Forelimb muscle (tissue), 1 donor: ENCODE results near the gene INPP4A. TPM values are rescaled to one million over a fixed set of nuclear protein-coding genes. Genes with fewer than 3 reads are reported as not detected.

Source experiments
- DNase-seq: peaks from one replicate; pipeline ENCODE4 v3.0.0-alpha.2; 2013; ENCODE audit warnings: low read depth
- polyA plus RNA-seq: library from polyadenylated mRNA; unstranded; fragments of 120-200 nt; gene quantifications from one replicate; pipeline ENCODE4 v1.2.1, GENCODE V29; 2013; ENCODE audit not compliant: insufficient read length

Gene INPP4A
- polyA plus RNA-seq, 1 donor: 11.1 TPM

DNA sequence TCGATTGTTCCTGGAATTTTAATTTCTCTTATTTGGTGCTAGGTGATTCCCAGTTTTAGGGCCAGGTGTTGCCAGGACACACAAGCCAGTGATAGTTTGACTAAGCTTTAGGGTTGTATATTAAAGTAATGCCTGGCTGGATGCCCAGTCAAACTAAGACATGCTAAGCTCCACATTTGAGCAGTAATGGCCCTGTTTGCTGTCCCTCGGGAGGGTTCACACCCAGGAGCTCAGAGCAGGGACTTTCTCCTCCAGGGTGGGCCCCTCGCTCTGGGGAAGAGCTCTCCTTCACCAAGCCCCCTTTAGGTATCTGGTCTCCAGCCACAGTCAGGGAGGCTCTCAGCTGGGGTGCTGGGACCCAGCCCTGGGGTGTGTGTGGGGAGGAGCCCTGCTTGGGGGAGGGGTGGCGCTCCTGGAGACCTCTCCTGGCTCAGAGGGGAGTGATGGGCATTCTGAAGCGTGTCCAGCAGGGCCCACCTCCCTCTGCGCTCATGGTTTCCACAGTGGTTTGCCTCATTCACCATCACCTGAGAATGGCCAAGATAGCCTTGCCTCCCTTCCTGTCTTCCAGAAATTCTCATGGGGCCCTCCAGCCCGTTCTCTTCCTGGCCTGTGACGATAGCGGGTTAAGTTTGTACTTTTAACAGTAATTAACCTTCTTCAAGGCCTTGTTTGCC, 31.7 kb downstream of the INPP4A start:
- DNase-seq: no peak

- DNase-seq: no peak
Measured at GRCh38 chr2:98477036-98477435, 32.4 kb downstream of the INPP4A start.

DNA sequence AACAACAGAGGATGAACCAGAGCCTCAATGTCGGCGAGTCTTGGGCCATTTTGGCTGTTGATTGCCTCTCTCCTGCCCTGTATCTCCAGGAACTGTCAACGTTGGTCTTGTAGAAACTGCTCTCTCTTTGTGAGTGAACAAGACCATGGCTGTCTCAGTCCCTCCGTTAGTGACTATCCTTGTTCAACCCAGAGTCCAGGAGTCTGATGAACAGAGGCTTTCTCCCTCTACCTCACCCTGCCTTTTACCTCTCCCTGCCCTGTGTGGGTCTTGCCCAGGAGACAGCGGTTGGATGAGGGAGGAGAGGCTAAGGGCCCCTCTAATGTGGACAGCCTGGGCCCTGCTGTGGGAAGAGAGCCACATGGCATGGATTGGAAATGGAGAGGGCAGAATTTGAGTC, 32.8 kb downstream of the INPP4A start:
- no peak for DNase-seq

- DNase-seq: no peak
Measured at GRCh38 chr2:98478088-98478551, 33.5 kb downstream of the INPP4A start.

GRCh38 chr2:98478907-98479306, 34.2 kb downstream of the INPP4A start:
- DNase-seq: no peak

GRCh38 chr2:98479371-98479770, 34.7 kb downstream of the INPP4A start:
- no peak for DNase-seq

GRCh38 chr2:98479959-98480524, 35.4 kb downstream of the INPP4A start:
- no peak for DNase-seq

DNA sequence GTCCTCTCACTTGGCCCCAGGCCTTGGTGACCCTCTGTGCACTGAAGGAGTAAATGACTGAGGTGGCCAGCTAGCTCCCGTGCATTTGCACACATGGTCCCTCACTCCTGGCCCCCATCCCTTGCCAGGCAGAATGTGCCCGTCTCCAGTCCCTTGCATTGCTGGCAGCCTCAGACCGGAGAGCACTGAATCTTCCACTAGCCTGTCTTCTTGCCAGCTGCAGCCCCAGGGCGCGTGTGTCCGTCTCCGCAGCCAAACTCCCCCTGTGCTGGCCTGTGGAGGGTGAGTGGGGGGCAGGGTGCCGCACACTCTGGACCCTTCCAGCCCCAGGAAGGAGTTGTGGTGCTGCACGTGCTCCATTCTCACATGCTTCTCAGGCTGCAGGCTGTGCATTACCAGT, 35.9 kb downstream of the INPP4A start:
- DNase-seq: no peak

GRCh38 chr2:98482362-98482761, 37.7 kb downstream of the INPP4A start:
- no peak for DNase-seq

DNA sequence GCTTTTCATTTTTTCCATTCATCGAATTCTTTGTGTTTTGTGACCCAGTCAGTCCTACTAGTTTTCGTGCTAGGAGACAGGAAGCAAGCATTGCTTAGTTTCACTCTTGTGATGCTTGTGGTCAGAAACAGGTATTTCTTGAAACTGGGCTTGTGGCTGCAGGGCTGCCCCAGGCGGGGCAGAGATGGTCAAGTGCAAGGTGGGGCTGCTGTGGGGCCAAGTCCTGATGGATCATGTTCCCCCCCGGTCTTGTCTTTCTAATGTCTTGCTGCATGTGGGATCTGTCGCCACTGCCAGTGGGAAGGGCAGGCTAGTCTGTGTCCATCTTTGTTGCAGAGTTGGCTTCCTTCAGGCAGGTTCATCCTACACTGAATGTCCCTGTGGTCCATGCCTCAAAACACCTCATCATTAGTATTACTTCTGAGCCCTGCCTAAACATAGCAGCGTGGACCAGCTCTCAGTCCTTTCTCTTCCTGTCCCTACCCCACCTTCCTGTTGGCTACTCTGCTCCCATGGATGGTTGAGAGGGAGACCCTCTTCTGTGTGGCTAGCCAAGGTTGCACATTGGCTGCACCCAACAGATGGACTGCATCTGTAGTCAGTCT, 38.7 kb downstream of the INPP4A start:
- no peak for DNase-seq

DNA sequence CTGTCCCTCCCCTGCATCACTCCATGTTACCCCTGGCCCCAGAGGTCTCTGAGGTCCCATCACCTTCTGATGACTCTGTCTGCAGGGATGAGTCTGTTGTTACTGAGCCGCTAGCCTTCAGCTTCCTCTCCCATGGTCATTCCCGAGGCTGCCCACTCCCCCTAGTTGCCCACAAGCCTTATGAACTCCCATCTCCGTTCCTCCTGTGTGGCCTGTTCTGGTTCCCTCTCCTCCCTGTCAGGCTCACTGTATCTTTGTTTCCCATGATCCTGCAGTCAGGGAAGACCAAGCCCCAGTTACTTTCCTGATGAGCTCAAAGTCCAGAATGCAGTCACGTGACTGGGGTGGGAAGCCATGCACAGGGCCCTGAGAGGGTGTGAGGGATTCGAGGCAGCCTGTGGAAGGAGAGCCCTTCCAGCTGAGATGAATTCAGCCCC, 39.5 kb downstream of the INPP4A start:
- no peak for DNase-seq

GRCh38 chr2:98484652-98485452, 40.2 kb downstream of the INPP4A start:
- DNase-seq: no peak

- DNase-seq: no peak
Measured at GRCh38 chr2:98485453-98485755, 40.7 kb downstream of the INPP4A start.

- DNase-seq: no peak
Measured at GRCh38 chr2:98486374-98486981, 41.8 kb downstream of the INPP4A start.

DNA sequence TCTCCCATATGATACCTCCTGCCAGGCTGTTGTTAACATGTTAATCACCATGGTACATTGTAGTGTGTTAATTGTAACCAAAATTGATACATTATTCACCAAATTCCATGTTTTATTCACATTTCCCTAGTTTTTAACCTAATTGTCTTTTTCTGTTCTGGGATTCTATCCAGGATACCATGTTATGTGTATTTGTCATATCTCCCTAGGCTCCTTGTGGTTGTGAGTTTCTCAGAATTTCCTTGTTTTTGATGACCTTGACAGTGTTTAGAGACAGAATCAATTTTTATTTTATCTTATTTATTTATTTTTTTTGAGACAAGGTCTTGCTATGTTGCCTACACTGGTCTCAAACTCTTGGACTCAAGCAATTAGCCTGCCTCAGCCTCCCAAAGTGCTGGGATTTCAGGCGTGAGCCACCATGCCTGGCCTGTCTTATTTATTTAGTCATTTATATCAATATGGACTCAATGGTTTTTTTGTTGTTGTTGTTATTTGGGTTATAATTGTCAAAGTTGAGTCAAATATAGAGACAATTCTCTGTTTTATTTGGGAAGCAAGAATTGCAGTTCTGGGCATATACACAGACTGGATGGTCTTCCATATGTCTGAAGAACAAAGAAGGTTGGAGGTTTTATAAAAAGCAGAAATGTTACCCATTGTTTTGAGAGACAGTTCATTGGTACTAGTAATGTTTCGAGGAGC, 42.6 kb downstream of the INPP4A start:
- DNase-seq: no peak

DNA sequence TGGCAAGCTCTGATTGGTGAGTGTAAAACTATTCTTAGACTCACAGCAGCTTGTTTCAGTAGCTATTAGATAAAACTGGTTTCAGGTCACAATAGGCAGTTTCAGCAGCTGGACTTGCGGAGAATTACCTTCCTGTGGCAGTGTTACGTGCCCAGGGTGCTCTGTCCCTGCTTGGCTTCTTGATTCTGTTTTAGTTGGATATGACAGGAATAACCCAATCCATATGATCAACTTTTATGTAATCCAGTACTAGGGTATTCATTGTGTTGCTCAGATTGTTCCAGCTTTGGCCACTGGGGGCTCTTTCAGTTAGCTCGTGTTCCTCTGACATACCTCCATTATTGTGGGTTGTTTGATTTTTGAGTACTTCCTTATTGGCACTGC, 43.1 kb downstream of the INPP4A start:
- DNase-seq: no peak

GRCh38 chr2:98488252-98488651, 43.6 kb downstream of the INPP4A start:
- no peak for DNase-seq

DNA sequence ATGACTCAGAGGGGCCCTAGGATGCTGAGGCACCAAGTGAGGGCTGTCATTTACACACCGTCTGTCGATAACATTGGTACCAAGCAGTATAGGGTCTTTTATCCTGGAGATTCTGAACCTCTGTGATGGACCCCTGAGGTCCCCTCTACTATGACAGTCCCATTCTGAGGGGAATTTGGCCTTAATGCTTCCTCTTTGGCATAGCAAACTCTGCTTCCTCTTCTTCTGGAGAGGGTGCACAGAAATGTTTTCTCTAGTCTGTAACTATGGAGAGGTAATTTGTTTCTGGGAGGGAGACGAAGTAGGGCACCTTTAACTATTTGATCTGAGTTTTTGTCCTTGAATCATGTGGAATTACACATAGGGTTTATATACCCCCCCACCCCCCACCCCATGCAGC, 44.8 kb downstream of the INPP4A start:
- no peak for DNase-seq

DNA sequence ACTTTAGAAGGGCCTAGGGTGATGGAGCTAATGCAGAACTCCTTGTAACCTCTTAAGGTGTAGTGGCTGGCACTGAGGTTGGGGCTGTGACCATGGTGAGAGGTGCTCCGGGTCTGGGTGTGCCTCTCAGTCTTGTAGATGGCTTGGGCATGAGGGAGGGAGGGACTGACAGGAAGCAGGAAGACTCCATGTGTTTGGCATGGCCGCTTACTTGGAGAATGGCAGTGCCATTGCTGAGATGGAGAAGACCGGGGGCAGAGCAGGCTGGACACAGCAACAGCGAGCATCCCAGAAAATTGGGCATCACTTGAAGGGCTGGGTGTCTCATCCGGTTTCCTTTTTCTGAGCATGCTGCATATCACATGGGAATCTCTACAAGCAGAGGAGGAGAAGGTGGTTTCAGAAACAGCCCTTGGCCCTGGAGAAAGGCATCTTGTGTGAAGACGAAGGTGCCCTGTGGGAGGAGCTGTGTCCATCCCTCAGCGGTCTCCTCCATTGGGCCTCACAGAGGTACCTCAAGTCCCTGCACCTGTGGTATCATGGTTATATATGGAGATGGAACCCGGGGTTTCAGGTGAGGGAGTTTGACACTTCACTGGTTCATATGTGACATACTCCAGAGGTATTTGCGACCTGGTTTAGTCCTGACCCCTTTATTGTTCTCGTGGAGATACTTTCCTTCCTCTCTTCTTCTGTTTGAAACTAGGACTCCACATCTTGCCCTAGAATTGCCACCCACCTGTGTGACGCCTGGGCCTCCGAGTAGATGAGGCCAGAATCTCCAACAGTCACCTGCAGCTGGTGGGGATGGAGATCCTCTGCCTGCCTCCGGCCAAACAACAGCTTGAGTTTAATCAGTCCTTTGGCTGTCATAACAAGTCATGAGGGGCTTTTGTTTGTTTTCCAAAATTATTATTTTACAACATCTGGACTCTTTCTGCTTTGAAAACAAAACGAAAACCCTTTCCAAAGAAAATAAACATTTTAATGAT, 45.6 kb downstream of the INPP4A start:
- no peak for DNase-seq

DNA sequence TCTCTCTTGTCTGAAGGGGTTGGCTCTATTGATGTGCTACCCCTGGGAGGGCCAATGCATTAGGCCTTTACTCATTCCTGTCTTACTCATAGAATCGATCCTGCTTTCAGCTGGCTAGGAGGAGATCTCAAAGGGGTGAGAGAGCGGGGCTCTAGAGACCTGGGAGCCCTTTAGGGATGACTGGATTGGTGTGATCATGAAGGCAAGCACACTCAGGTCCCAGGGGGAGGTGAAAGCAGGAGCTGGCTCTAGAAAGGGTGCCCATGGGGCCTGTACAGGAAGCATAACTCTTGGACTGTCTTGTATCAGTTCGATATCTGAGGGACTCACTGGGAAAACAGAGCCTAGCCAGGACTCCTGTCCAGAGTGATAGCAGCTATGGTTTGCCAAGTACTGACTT, 47.8 kb downstream of the INPP4A start:
- no peak for DNase-seq
